ENCODE data around the gene POPDC3.

DNA sequence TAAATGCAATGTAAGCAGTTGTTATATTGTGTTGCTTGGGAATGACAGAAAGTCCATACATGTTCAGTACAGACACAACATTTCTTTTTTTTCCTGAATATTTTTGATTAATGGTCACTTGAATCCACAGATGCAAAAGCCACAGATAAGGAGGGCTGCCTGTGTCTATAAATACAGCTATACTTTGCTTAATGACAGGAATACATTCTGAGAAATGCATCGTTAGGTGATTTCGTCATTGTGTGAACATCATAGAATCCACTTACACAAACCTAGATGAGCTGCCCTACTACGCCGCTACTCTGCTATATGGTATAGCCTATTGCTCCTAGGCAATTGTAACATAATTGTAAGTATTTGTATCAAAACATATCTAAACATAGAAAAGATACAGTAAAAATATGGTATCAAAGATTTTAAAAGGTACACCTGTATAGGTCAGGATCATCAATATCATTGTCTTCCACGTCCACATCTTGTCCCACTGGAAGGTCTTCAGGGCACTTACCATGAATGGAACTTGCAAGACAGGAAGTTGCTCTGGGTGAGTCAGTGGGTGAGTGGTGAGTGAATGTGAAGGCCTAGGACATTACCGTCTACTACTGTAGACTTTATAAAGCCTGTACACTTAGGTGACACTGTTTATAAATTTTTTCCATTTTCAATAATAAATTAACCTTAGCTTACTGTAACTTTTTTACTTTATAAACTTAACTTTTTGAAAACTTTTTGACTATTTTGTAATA lies 27.9 kb upstream of the POPDC3 start:
- TF ChIP-seq, protein P1, sequence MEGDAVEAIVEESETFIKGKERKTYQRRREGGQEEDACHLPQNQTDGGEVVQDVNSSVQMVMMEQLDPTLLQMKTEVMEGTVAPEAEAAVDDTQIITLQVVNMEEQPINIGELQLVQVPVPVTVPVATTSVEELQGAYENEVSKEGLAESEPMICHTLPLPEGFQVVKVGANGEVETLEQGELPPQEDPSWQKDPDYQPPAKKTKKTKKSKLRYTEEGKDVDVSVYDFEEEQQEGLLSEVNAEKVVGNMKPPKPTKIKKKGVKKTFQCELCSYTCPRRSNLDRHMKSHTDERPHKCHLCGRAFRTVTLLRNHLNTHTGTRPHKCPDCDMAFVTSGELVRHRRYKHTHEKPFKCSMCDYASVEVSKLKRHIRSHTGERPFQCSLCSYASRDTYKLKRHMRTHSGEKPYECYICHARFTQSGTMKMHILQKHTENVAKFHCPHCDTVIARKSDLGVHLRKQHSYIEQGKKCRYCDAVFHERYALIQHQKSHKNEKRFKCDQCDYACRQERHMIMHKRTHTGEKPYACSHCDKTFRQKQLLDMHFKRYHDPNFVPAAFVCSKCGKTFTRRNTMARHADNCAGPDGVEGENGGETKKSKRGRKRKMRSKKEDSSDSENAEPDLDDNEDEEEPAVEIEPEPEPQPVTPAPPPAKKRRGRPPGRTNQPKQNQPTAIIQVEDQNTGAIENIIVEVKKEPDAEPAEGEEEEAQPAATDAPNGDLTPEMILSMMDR (IDR thresholded peaks at IDR 0.05 in 8 of 11, conservative IDR thresholded peaks at IDR 0.05 in 3 of 11): no peak
- TF ChIP-seq POLR2A (IDR thresholded peaks at IDR 0.05): no peak
- TF ChIP-seq POLR2AphosphoS5 (IDR thresholded peaks at IDR 0.05): no peak
